OCI-LY3 (cell line): ENCODE data around the gene SIX2.

Experiments
- H2AFZ ChIP-seq: fragments of 200-600, 300-600 bp; shearing (Covaris generic); 2 replicates; pipeline ENCODE4 v1.6.0; 2014; ENCODE audit warnings: antibody characterized with exemption, low read depth, low read length
- H3K27ac ChIP-seq: fragments of 200-600, 300-600 bp; sonication (generic); 2 replicates; pipeline ENCODE4 v1.5.1; 2014; ENCODE audit warnings: mild to moderate bottlenecking, low read length, moderate library complexity, mixed read lengths
- H3K27me3 ChIP-seq: fragments of 200-600, 300-600 bp; sonication (generic); 2 replicates; pipeline ENCODE4 v1.6.1; 2014; ENCODE audit warnings: low read depth, low read length, mixed read lengths
- H3K36me3 ChIP-seq: fragments of 200-600, 300-600 bp; sonication (generic); replicated peaks from 2 replicates; pipeline ENCODE3; 2014; ENCODE audit warnings: low read depth, low read length, mixed read lengths
- H3K4me1 ChIP-seq: fragments of 300-600, 200-600 bp; sonication (generic); 2 replicates; pipeline ENCODE4 v1.6.1; 2014; ENCODE audit warnings: low read length, mixed read lengths
- H3K4me2 ChIP-seq: fragments of 200-600, 300-600 bp; sonication (generic); 2 replicates; pipeline ENCODE4 v1.6.1; 2014; ENCODE audit warnings: low read length, mixed read lengths
- H3K4me3 ChIP-seq: fragments of 300-600, 200-600 bp; sonication (generic); 2 replicates; pipeline ENCODE4 v1.5.1; 2014; ENCODE audit warnings: antibody characterized with exemption, mild to moderate bottlenecking, low read length, moderate library complexity
- H3K79me2 ChIP-seq: fragments of 300-600, 200-600 bp; shearing (Covaris generic); 2 replicates; pipeline ENCODE4 v1.6.1; 2014; ENCODE audit warnings: mild to moderate bottlenecking, low read length, mixed read lengths
- H3K9ac ChIP-seq: fragments of 300-600, 200-600 bp; shearing (Covaris generic); 2 replicates; pipeline ENCODE4 v1.6.0; 2014; ENCODE audit warnings: mild to moderate bottlenecking, low read length, moderate library complexity
- H3K9me3 ChIP-seq: fragments of 200-600, 300-600 bp; shearing (Covaris generic); 2 replicates; pipeline ENCODE4 v1.6.1; 2014; ENCODE audit warnings: low read length, mixed read lengths; ENCODE audit not compliant: insufficient read depth
- H4K20me1 ChIP-seq: fragments of 200-600, 300-600 bp; sonication (generic); 2 replicates; pipeline ENCODE4 v1.6.1; 2016; ENCODE audit warnings: low read length, mixed read lengths; ENCODE audit not compliant: insufficient read depth
- EZH2phosphoT487 ChIP-seq: fragments of 200-600 bp; shearing (Covaris generic); IDR thresholded peaks from 2 replicates; pipeline ENCODE4 v1.6.1; 2018; ENCODE audit warnings: antibody characterized with exemption, mixed run types, low read depth
- TF ChIP-seq, protein P1 (sequence below): fragments of 200-600, 300-600 bp; sonication (generic); IDR thresholded peaks from 2 replicates; pipeline ENCODE4 v1.5.1; 2014; ENCODE audit warnings: antibody characterized with exemption, low read length, low read depth

Gene SIX2

DNA sequence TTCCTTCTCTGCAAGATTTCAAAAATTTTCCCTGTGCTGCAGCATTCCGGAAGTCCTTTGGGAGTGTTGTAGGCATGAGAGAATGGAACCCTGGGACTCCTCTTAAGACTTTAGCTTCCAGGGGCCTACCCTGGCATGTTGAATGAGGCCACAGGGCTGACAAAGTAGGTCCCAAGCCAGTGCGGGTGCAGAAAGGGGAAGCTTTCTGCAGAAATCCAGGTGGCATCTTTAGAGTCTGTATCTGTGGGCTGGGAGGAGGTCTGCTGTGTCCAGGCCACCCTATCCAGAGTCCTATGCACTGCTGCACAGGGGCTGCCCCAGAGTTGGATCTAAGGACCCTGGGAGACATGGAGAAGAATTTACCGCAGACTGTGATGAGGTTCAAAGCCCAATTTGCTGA lies 1.9 kb upstream of the SIX2 start:
- no peaks in the 10 kb centered on the region for H3K4me1 ChIP-seq
- no peaks in the 10 kb centered on the region for H4K20me1 ChIP-seq
- no peak overlapping the region for H3K4me3 ChIP-seq
- no peaks in the 10 kb centered on the region for H3K36me3 ChIP-seq
- no peak overlapping the region for H3K27ac ChIP-seq
- H2AFZ ChIP-seq: no peak overlapping the region
- H3K27me3 ChIP-seq: no peaks in the 10 kb centered on the region
- no peak overlapping the region for H3K4me2 ChIP-seq
- H3K9ac ChIP-seq: no peak overlapping the region
- no peaks in the 10 kb centered on the region for H3K79me2 ChIP-seq
- TF ChIP-seq, protein P1, sequence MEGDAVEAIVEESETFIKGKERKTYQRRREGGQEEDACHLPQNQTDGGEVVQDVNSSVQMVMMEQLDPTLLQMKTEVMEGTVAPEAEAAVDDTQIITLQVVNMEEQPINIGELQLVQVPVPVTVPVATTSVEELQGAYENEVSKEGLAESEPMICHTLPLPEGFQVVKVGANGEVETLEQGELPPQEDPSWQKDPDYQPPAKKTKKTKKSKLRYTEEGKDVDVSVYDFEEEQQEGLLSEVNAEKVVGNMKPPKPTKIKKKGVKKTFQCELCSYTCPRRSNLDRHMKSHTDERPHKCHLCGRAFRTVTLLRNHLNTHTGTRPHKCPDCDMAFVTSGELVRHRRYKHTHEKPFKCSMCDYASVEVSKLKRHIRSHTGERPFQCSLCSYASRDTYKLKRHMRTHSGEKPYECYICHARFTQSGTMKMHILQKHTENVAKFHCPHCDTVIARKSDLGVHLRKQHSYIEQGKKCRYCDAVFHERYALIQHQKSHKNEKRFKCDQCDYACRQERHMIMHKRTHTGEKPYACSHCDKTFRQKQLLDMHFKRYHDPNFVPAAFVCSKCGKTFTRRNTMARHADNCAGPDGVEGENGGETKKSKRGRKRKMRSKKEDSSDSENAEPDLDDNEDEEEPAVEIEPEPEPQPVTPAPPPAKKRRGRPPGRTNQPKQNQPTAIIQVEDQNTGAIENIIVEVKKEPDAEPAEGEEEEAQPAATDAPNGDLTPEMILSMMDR: no peak
- no peak for TF ChIP-seq EZH2phosphoT487
- no peaks in the 10 kb centered on the region for H3K9me3 ChIP-seq

DNA sequence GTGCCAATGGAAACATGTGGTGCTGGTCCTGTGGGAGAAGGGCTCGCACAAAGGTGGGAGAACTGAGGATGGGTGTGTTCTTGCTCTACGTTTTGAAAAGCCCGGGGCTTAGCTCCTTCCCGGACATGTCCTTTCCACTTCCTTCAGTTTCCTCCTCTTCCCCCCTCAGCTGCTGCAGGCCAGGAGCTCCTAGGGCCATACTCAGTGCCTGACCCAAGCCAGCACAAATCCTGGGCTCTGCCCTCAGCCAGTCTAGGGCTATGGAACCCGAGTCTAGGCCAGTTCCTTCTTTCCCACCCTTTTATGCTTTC lies 1.4 kb upstream of the SIX2 start:
- Histone ChIP-seq H2AFZ (no peak overlapping the region), H3K9ac (no peak overlapping the region), H3K79me2 (no peaks in the 10 kb centered on the region), H3K36me3 (no peaks in the 10 kb centered on the region), H3K4me1 (no peaks in the 10 kb centered on the region), H4K20me1 (no peaks in the 10 kb centered on the region), H3K4me2 (no peak overlapping the region), H3K9me3 (no peaks in the 10 kb centered on the region), H3K4me3 (no peak overlapping the region), H3K27ac (no peak overlapping the region), H3K27me3 (no peaks in the 10 kb centered on the region)
- TF ChIP-seq, protein P1: no peak
- no peak for TF ChIP-seq EZH2phosphoT487

DNA sequence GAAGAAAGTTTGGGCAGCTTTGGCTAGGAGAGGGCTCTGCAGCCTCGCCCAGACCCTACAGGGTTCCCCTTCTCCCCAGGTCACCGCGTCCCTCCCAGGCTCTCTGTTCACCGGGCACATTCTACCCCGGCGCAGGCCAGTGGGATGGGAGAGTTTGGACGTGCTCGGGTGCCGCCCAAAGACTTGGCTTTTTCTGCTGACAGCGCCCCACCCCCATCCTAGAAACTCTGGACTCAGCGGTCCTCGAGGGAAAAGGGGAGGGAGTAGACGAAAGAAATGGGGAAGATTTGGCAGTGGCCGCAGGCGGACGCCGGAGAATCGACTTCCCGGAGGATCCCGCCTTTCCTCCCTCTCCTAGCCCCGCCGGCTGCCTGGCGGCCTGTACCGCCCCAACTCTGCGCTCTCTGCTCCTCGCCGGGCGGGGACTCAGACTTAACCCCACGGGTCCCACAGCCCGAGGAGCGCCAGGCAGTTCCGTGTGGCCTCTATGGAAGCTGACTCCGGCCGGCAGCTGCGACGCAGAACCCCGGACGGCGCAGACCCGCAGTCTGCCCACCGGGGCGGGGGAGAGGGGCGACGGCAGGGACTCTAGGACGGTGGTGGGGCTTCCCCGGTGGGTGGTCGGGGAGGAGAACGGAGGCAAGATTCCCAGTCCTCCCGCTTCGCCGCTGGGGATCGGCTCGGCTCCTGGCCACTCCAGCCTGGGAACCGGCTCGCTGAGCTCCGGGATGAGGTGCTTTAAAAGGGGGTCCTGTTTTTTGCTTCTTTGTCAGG lies 863 bp upstream of the SIX2 start:
- no peaks in the 10 kb centered on the region for H4K20me1 ChIP-seq
- no peaks in the 10 kb centered on the region for H3K36me3 ChIP-seq
- no peak overlapping the region for H3K9ac ChIP-seq
- H3K4me2 ChIP-seq: no peak overlapping the region
- no peaks in the 10 kb centered on the region for H3K27me3 ChIP-seq
- H3K27ac ChIP-seq: no peak overlapping the region
- TF ChIP-seq EZH2phosphoT487: no peak
- TF ChIP-seq, protein P1: no peak
- H3K4me3 ChIP-seq: no peak overlapping the region
- H2AFZ ChIP-seq: no peak overlapping the region
- no peaks in the 10 kb centered on the region for H3K4me1 ChIP-seq
- no peaks in the 10 kb centered on the region for H3K9me3 ChIP-seq
- H3K79me2 ChIP-seq: no peaks in the 10 kb centered on the region

DNA sequence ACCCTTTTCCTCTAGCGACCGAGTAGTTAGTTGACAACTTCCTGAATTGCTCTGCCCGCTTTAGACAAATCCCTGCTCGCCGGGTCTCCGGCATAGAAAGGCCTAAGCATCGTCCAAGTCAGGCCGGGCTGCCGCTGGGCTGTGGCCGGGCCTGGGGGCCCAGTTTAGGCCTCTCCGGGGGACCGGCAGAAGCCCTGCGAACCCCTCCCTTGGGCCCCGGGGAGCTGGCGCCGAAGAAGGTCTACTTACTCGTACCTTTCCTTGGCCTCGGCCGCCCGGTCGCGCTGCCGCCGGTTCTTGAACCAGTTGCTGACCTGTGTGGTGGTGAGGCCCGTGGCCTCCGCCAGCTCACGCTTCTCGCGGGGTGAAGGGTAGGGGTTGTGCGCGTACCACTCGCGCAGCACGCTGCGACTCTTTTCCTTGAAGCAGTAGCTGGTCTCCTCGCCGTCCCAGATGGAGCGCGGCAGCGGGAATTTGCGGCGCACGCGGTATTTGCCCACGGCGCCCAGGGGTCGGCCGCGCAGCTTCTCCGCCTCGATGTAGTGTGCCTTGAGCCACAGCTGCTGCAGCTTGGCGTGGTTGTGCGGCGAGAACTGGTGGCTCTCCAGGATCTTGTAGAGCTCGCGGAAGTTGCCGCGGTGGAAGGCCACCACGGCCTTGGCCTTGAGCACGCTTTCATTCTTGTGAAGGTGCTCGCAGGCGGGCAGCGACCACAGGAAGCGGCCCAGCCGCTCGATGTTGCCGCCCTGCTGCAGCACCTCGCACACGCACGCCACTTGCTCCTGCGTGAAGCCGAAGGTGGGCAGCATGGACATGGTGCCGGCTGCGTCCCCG lies 739 bp downstream of the SIX2 start:
- H2AFZ ChIP-seq: no peak overlapping the region
- no peak overlapping the region for H3K4me3 ChIP-seq
- no peak overlapping the region for H3K27ac ChIP-seq
- no peaks in the 10 kb centered on the region for H3K36me3 ChIP-seq
- H3K79me2 ChIP-seq: no peaks in the 10 kb centered on the region
- no peaks in the 10 kb centered on the region for H3K27me3 ChIP-seq
- H3K4me2 ChIP-seq: no peak overlapping the region
- H3K4me1 ChIP-seq: no peaks in the 10 kb centered on the region
- no peaks in the 10 kb centered on the region for H3K9me3 ChIP-seq
- TF ChIP-seq, protein P1: no peak
- TF ChIP-seq EZH2phosphoT487: no peak
- H4K20me1 ChIP-seq: no peaks in the 10 kb centered on the region
- H3K9ac ChIP-seq: no peak overlapping the region
